HepG2 (cell line): ENCODE data around the gene VPS37B. TPM values are rescaled to one million over a fixed set of nuclear protein-coding genes. Genes with fewer than 3 reads are reported as not detected.

Source experiments
- ATAC-seq: fragments of 200-7000 bp; cut with Tn5 transposase; 3 replicates; pipeline ENCODE4 v1.9.1; 2020; ENCODE audit warnings: mild to moderate bottlenecking, moderate library complexity
- BruUV-seq: library from RNA; stranded (reverse); fragments of 400-500 nt; replicated peaks from 2 replicates; lab custom pipeline; 2021; lab: Mats Ljungman, UMichigan
- CTCF ChIA-PET: fragments of 300-600 bp; formaldehyde crosslinking; extraction: SDS; loops from one replicate; lab custom pipeline; 2021; ENCODE audit warnings: low total read pairs, inconsistent platforms, low intra/inter-chr PET ratio; lab: Yijun Ruan, JAX
- POLR2A ChIA-PET: fragments of 350-600 bp; sonication (Branson Sonifier 250); formaldehyde crosslinking; loops from one replicate; lab custom pipeline; 2020; ENCODE audit warnings: antibody characterized with exemption, inconsistent platforms; lab: Yijun Ruan, JAX
- DNase-seq: peaks from one replicate; pipeline ENCODE4 v3.0.0-alpha.2; 2015; ENCODE audit warnings: low spot score
- FAIRE-seq: peaks from 3 replicates; lab custom pipeline; 2011; peaks lifted over from hg19 to GRCh38; lab: Jason Lieb, UNC
- H2AFZ ChIP-seq: one replicate; pipeline ENCODE4 v1.6.1; 2011; ENCODE audit warnings: low read length, inconsistent platforms
- H3K27ac ChIP-seq: fragments of 300-600 bp; 3 replicates; pipeline ENCODE4 v1.8.0; 2011; ENCODE audit warnings: mixed run types, mild to moderate bottlenecking, mixed read lengths, low read length, inconsistent platforms; ENCODE audit not compliant: insufficient read depth; ENCODE audit errors: extremely low read length
- H3K27me3 ChIP-seq, 2 experiments: fragments of 200-600 bp in 1 of 2; 2 replicates in 1 of 2; 3 replicates in 1 of 2; pipeline versions ENCODE4 v1.6.0 to v1.8.0; 2011; ENCODE audit warnings: low read length in 2 of 2, mild to moderate bottlenecking in 2 of 2, moderate library complexity in 2 of 2, inconsistent platforms in 1 of 2; ENCODE audit not compliant: insufficient read depth in 2 of 2, control insufficient read depth in 1 of 2
- H3K36me3 ChIP-seq, 2 experiments: fragments of 200-600 bp in 1 of 2; replicated peaks in 1 of 2; 2 replicates in 1 of 2; 3 replicates in 1 of 2; pipeline versions ENCODE4 v1.5.1 to v1.8.0; 2011; ENCODE audit warnings: low read length in 2 of 2, inconsistent platforms in 1 of 2; ENCODE audit not compliant: insufficient read depth in 2 of 2, control insufficient read depth in 1 of 2
- H3K4me1 ChIP-seq: 2 replicates; pipeline ENCODE4 v1.5.1; 2012; ENCODE audit warnings: low read length, inconsistent platforms; ENCODE audit not compliant: insufficient read depth
- H3K4me2 ChIP-seq: 2 replicates; pipeline ENCODE4 v1.6.0; 2011; ENCODE audit warnings: low read depth, low read length, inconsistent platforms
- H3K4me3 ChIP-seq, 3 experiments: fragments of 200-600 bp in 1 of 3; sonication (generic), shearing (Covaris generic) in 1 of 3; replicated peaks in 1 of 3; 2 replicates each; pipeline ENCODE4 v1.5.1; 2011 to 2016; ENCODE audit warnings: low read length in 3 of 3, inconsistent platforms in 2 of 3, low read depth in 2 of 3, mild to moderate bottlenecking in 2 of 3, control low read depth in 1 of 3, mixed read lengths in 1 of 3; ENCODE audit not compliant: insufficient read depth in 1 of 3
- H3K79me2 ChIP-seq: one replicate; pipeline ENCODE4 v1.6.1; 2011; ENCODE audit warnings: low read length, inconsistent platforms; ENCODE audit not compliant: insufficient read depth
- H3K9ac ChIP-seq: 2 replicates; pipeline ENCODE4 v1.6.0; 2011; ENCODE audit warnings: mild to moderate bottlenecking, low read depth, low read length, inconsistent platforms; ENCODE audit not compliant: insufficient read depth
- H3K9me3 ChIP-seq: 2 replicates; pipeline ENCODE4 v1.5.1; 2012; ENCODE audit warnings: mild to moderate bottlenecking, low read length
- H4K20me1 ChIP-seq: 2 replicates; pipeline ENCODE4 v1.6.0; 2011; ENCODE audit warnings: inconsistent platforms, mild to moderate bottlenecking, low read length, moderate library complexity; ENCODE audit not compliant: insufficient read depth
- CHD4 ChIP-seq: fragments of 200-600 bp; sonication (generic); IDR thresholded peaks from 2 replicates; pipeline ENCODE4 v1.7.0; 2017; ENCODE audit warnings: mild to moderate bottlenecking, low read length, borderline replicate concordance
- FOSL1 ChIP-seq: sonication (generic); formaldehyde crosslinking; IDR thresholded peaks from 2 replicates; pipeline ENCODE4 v1.9.0; 2021; ENCODE audit warnings: missing genetic modification reagents, borderline replicate concordance
- KDM6A ChIP-seq: IDR thresholded peaks from 2 replicates; pipeline ENCODE4 v1.6.1; 2016; ENCODE audit warnings: low read depth
- NFAT5 ChIP-seq: sonication (generic); formaldehyde crosslinking; IDR thresholded peaks from 2 replicates; pipeline ENCODE4 v1.4.0; 2020; ENCODE audit warnings: missing genetic modification reagents
- NFRKB ChIP-seq: fragments of 450-650 bp; IDR thresholded peaks from 2 replicates; pipeline ENCODE4 v1.6.1; 2017
- SMAD1 ChIP-seq: sonication (generic); formaldehyde crosslinking; IDR thresholded peaks from 2 replicates; pipeline ENCODE4 v1.4.0; 2020; ENCODE audit warnings: missing genetic modification reagents, low read depth, mild to moderate bottlenecking, borderline replicate concordance
- TIGD3 ChIP-seq: sonication (generic); formaldehyde crosslinking; IDR thresholded peaks from 2 replicates; pipeline ENCODE4 v1.5.1; 2020; ENCODE audit warnings: mild to moderate bottlenecking, missing genetic modification reagents, borderline replicate concordance
- ZBTB37 ChIP-seq: sonication (generic); formaldehyde crosslinking; IDR thresholded peaks from 2 replicates; pipeline ENCODE4 v1.4.0; 2020; ENCODE audit warnings: mild to moderate bottlenecking, missing genetic modification reagents
- ZNF569 ChIP-seq: sonication (generic); formaldehyde crosslinking; IDR thresholded peaks from 2 replicates; pipeline ENCODE4 v1.5.0; 2020; ENCODE audit warnings: mild to moderate bottlenecking, missing genetic modification reagents, moderate library complexity, borderline replicate concordance
- ZNF672 ChIP-seq: sonication (generic); formaldehyde crosslinking; IDR thresholded peaks from 2 replicates; pipeline ENCODE4 v1.8.1; 2022; ENCODE audit warnings: missing genetic modification reagents
- ZNF704 ChIP-seq: sonication (generic); formaldehyde crosslinking; IDR thresholded peaks from 2 replicates; pipeline ENCODE4 v1.8.1; 2023; ENCODE audit warnings: mild to moderate bottlenecking, inconsistent platforms, moderate library complexity, missing genetic modification reagents, borderline replicate concordance
- WGBS: methylation state at CpG from one replicate; pipeline ENCODE4 v1.1.6; 2017; ENCODE audit warnings: low lambda C conversion rate; 5-methylcytosine and 5-hydroxymethylcytosine counted together
- in situ Hi-C: cut with HindIII; loops from 2 replicates; pipeline ENCODE4 v1.10.0; 2017; ENCODE audit warnings: low pct_unique_long_range_greater_than_20kb; ENCODE audit not compliant: extremely low pct_ligation_motif_present
- intact Hi-C: fragments of 100-400 bp; cut with micrococcal nuclease; formaldehyde crosslinking; loops from one replicate; pipeline ENCODE4 v1.10.0; 2022; ENCODE audit not compliant: unreplicated experiment
- polyA plus RNA-seq, 8 experiments: library from polyadenylated mRNA; depleted of rRNA in 3 of 8; stranded (reverse) in 7 of 8; unstranded in 1 of 8; fragments of >200 nt; fragmentation: Illumina TruSeq in 4 of 8; extraction: Trizol in 4 of 8; gene quantifications; 2 replicates each; pipeline versions ENCODE4 v1.2.1 to v1.2.3, GENCODE V29; 2011 to 2016; ENCODE audit warnings: low read depth in 4 of 8, missing spikeins in 1 of 8, mixed read lengths in 1 of 8; ENCODE audit not compliant: insufficient read depth in 1 of 8
- total RNA-seq, 5 experiments: library from RNA; depleted of rRNA; stranded (reverse); fragments of >200 nt; fragmentation: Illumina TruSeq; extraction: Trizol; gene quantifications; 2 replicates each; pipeline ENCODE4 v1.2.3, GENCODE V29; 2016; ENCODE audit warnings: low read depth in 1 of 5

Gene VPS37B
- total and polyA plus RNA-seq, 2 of the 13 experiments (the other 11 are each of a cell fraction or from before 2014, with no cell fraction given) = 4.6 to 5.3 TPM

GRCh38 chr12:122820838-122821271, 75.1 kb downstream of the VPS37B start:
- TF ChIP-seq ZNF672 (CRISPR knock-in tag) = no peak
- TF ChIP-seq KDM6A = no peak
- TF ChIP-seq ZNF704 (CRISPR knock-in tag) = no peak
- no peak for TF ChIP-seq ZNF569
- no peak for TF ChIP-seq NFRKB
- TF ChIP-seq FOSL1 (CRISPR knock-in tag) = no peak
- no peak for TF ChIP-seq SMAD1 (CRISPR knock-in tag)
- no peak for TF ChIP-seq CHD4
- TF ChIP-seq NFAT5 (CRISPR knock-in tag) = no peak
- TF ChIP-seq ZBTB37 (CRISPR knock-in tag) = no peak
- TF ChIP-seq TIGD3 = no peak
- intact Hi-C loops = no loop called here
- Histone ChIP-seq H3K9me3 (no peaks in the 10 kb centered on the region), H3K79me2 (no peaks in the 10 kb centered on the region), H2AFZ (no peak overlapping the region), H3K4me3 (no peak overlapping the region), H3K36me3 (no peaks in the 10 kb centered on the region), H3K27me3 (peaks cover 0 to 11% of the 10 kb centered on the region in 2 experiments; a peak in 2 of 5 replicates), H3K9ac (no peak overlapping the region), H4K20me1 (no peaks in the 10 kb centered on the region), H3K4me2 (no peak overlapping the region), H3K27ac (no peak overlapping the region), H3K4me1 (peaks cover 36% of the 10 kb centered on the region)
- 27% methylated on average over 7 of the region's 7 CpGs for WGBS
- in situ Hi-C loops = no loop called here
- CTCF ChIA-PET = no interaction called here
- POLR2A ChIA-PET = no interaction called here
- FAIRE-seq = no peak
- no TSS peak for BruUV-seq
- no peak for DNase-seq
- no peak for ATAC-seq
